Measurements from ENCODE around the gene ELP4.

DNA sequence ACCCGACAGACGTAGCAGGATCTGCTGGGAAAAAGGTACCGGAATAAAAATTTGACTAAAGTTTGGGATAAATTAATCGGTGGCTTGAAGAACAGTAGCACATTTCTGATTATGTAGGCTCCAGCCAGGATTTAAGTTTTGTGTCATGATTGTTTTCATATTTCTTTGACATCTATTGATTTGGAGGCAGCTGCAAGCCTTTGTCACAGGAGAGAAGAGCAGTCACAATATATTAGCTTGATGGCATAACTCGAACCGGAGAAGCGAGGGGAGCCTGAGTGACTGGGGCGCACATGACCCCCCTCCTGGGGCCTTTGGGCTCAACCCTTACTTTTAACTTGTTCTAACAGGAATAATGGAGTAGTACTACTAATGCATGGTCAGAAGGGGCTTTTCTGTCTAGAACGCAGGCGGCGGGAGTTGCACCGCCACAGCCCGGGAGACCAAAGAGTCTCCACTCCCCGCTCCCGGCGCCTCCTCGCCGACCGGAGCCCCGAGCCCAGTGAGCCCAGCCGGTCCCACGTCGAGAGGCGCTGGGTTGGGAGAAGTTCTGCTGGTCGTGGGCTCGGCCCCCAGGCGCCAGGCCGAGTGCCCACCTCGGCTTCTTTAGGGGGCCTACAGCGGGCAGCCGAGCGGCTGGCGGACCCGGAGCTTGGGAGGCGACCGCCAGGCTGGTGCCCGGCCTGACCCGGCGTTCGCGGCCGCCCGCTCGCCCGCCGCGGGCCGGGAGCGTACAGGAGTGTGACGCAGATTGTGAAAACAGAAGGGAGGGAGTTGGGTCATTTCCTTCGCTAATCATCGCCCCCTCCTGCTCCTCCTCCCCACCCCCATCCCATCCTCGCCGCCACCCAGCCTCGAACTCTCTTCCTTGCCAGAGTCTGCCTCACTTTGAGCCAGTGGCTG, 317.2 kb downstream of the ELP4 start:
- TF ChIP-seq, protein P1, sequence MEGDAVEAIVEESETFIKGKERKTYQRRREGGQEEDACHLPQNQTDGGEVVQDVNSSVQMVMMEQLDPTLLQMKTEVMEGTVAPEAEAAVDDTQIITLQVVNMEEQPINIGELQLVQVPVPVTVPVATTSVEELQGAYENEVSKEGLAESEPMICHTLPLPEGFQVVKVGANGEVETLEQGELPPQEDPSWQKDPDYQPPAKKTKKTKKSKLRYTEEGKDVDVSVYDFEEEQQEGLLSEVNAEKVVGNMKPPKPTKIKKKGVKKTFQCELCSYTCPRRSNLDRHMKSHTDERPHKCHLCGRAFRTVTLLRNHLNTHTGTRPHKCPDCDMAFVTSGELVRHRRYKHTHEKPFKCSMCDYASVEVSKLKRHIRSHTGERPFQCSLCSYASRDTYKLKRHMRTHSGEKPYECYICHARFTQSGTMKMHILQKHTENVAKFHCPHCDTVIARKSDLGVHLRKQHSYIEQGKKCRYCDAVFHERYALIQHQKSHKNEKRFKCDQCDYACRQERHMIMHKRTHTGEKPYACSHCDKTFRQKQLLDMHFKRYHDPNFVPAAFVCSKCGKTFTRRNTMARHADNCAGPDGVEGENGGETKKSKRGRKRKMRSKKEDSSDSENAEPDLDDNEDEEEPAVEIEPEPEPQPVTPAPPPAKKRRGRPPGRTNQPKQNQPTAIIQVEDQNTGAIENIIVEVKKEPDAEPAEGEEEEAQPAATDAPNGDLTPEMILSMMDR (IDR thresholded peaks at IDR 0.05), result no peak
- TF ChIP-seq POLR2A (IDR thresholded peaks at IDR 0.05), result no peak
